ENCODE measurements around the gene UNC93B1. TPM values are rescaled to one million over a fixed set of nuclear protein-coding genes. Genes with fewer than 3 reads are reported as not detected.
A peak's percentile ranks its signal among the peaks of the same experiment; 100 is the strongest.
"Not testable (repeated sequence)": the region's sequence is repeated elsewhere in the genome, so short reads cannot be mapped to it uniquely, and the experiment has no call there.

Gene UNC93B1
- total and polyA plus RNA-seq, 7 experiments from 2014 or later = 4.3 to 76.3 (median 12.7) TPM

GRCh38 chr11:67955461-67956007 is 48.4 kb downstream of the UNC93B1 start:
- peak overlapping the region; percentile 58 for H3K27ac ChIP-seq (ENCODE audit: low read depth, low read length)
- DNase-seq (peak; percentile 44 to 92 (median 80)), ATAC-seq (peak; percentile 92)
- H3K27me3 ChIP-seq (ENCODE audit: control insufficient read depth in 2 of 2, insufficient read depth in 2 of 2, low read length in 2 of 2); H3K36me3 ChIP-seq (ENCODE audit: control insufficient read depth in 2 of 3, insufficient read depth in 3 of 3, low read length in 3 of 3); H3K9me3 Mint-ChIP-seq; POLR2A ChIA-PET; H3K4me1 Mint-ChIP-seq; H3K4me1 ChIP-seq (ENCODE audit: control insufficient read depth in 2 of 2, insufficient read depth in 2 of 2, low read length in 2 of 2); H3K9me3 ChIP-seq (ENCODE audit: control insufficient read depth in 2 of 3, low read length in 3 of 3); H3K36me3 Mint-ChIP-seq: not testable (repeated sequence)
- CTCF ChIA-PET = interaction anchor here (0.8 to 1.1 kb wide), 3 partner anchors 48 to 342 kb away, joined by 5 to 7 read pairs (median 5); partner anchors contain the start of gene UNC93B1
- H3K27me3 Mint-ChIP-seq = peaks cover 7 to 60% (median 15%) of the 10 kb centered on the region in 5 donors
- peak overlapping the region; percentile 51 for H3K4me3 ChIP-seq (ENCODE audit: low read length)
- H3K4me3 Mint-ChIP-seq = peak overlapping the region; percentile 86 to 93 (median 88)
- H3K27ac Mint-ChIP-seq = peak overlapping the region in 7 of 9 donors; percentile 14 to 79 (median 60)
- intact Hi-C loops (cut with micrococcal nuclease) = loop anchor here (1.0 to 10.0 kb wide), 4 partner anchors 82 to 108 kb away; no protein-coding TSS in a partner anchor

DNA sequence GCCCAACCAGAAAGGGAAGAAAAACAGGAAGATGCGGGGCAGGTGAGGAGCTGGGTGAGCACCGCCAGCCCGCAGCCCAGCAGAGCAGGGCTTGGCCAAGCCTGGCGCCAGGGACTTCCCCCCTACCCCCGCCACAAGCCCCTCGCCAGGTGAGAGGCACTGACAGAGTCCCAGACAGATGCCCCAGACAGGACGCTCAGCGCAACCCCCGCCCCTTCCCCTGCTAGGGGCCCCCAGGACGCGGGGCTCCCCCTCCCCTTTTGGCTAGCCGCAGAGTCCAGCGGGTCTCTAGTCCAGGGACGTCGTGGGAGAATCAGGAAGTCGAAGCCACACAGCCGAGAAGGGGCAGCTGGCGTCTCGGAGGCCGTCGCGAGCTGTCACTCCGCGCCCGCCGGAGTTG is 48.9 kb downstream of the UNC93B1 start:
- DNase-seq; POLR2A ChIA-PET; H3K9me3 Mint-ChIP-seq; H3K9me3 ChIP-seq (ENCODE audit: control insufficient read depth in 2 of 3, low read length in 3 of 3); H3K4me1 ChIP-seq (ENCODE audit: control insufficient read depth in 2 of 2, insufficient read depth in 2 of 2, low read length in 2 of 2); H3K27me3 ChIP-seq (ENCODE audit: control insufficient read depth in 2 of 2, insufficient read depth in 2 of 2, low read length in 2 of 2); ATAC-seq; H3K36me3 ChIP-seq (ENCODE audit: control insufficient read depth in 2 of 3, insufficient read depth in 3 of 3, low read length in 3 of 3); H3K4me1 Mint-ChIP-seq; H3K36me3 Mint-ChIP-seq; H3K27ac ChIP-seq (ENCODE audit: low read depth, low read length): not testable (repeated sequence)
- CTCF ChIA-PET = interaction anchor here (0.6 to 1.1 kb wide), 3 partner anchors 48 to 164 kb away, joined by 3 to 7 read pairs (median 5); partner anchors contain the start of gene UNC93B1
- intact Hi-C loops (cut with micrococcal nuclease) = loop anchor here (1.0 to 10.0 kb wide), 4 partner anchors 82 to 108 kb away; no protein-coding TSS in a partner anchor
- Mint-ChIP-seq H3K4me3 (peak overlapping the region; percentile 60 to 93 (median 87)), H3K27me3 (peaks cover 7 to 57% (median 15%) of the 10 kb centered on the region in 5 donors), H3K27ac (peak overlapping the region in 6 of 9 donors; percentile 14 to 73 (median 53))
- H3K4me3 ChIP-seq (ENCODE audit: low read length) = peak overlapping the region; percentile 24

DNA sequence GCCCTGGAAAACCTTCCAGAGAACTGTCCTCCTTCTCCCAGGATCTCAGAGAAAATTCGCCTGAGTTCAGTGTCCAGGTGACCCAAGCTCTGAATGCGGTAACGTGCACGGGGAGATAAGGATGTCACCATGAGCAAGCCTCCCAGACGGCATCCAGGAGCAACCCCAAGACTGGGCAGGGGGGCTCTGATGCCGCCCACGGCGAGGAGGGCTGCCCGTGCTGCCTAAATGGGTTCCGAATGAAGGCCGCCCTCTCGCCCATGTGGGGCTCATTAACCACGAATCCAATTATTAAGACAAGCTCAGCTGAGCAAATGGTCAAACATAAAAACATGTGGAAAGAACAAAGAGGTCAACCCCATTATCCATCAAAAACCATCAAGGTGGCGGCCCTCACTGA is 49.6 kb downstream of the UNC93B1 start:
- H3K27me3 ChIP-seq (ENCODE audit: control insufficient read depth in 2 of 2, insufficient read depth in 2 of 2, low read length in 2 of 2); H3K4me1 ChIP-seq (ENCODE audit: control insufficient read depth in 2 of 2, insufficient read depth in 2 of 2, low read length in 2 of 2); CTCF ChIA-PET; POLR2A ChIA-PET; H3K27ac ChIP-seq (ENCODE audit: low read depth, low read length); H3K36me3 ChIP-seq (ENCODE audit: control insufficient read depth in 2 of 3, insufficient read depth in 3 of 3, low read length in 3 of 3); H3K9me3 ChIP-seq (ENCODE audit: control insufficient read depth in 2 of 3, low read length in 3 of 3); H3K4me3 ChIP-seq (ENCODE audit: low read length); H3K4me1 Mint-ChIP-seq; H3K9me3 Mint-ChIP-seq; ATAC-seq; DNase-seq; H3K36me3 Mint-ChIP-seq: not testable (repeated sequence)
- Mint-ChIP-seq H3K27me3 (peaks cover 4 to 50% (median 15%) of the 10 kb centered on the region in 5 donors), H3K4me3 (peak overlapping the region; percentile 60 to 93 (median 87)), H3K27ac (peak overlapping the region in 3 of 9 donors; percentile 14 to 62 (median 44))
- intact Hi-C loops (cut with micrococcal nuclease) = loop anchor here (2.0 to 10.0 kb wide), 2 partner anchors 93 to 99 kb away; no protein-coding TSS in a partner anchor

- H3K9me3 Mint-ChIP-seq; H3K4me1 Mint-ChIP-seq; H3K36me3 ChIP-seq (ENCODE audit: control insufficient read depth in 2 of 3, insufficient read depth in 3 of 3, low read length in 3 of 3); H3K9me3 ChIP-seq (ENCODE audit: control insufficient read depth in 2 of 3, low read length in 3 of 3); H3K27ac ChIP-seq (ENCODE audit: low read depth, low read length); POLR2A ChIA-PET; H3K27me3 ChIP-seq (ENCODE audit: control insufficient read depth in 2 of 2, insufficient read depth in 2 of 2, low read length in 2 of 2); H3K36me3 Mint-ChIP-seq; ATAC-seq; H3K4me1 ChIP-seq (ENCODE audit: control insufficient read depth in 2 of 2, insufficient read depth in 2 of 2, low read length in 2 of 2); H3K4me3 ChIP-seq (ENCODE audit: low read length); H3K27ac Mint-ChIP-seq; CTCF ChIA-PET; DNase-seq; H3K4me3 Mint-ChIP-seq: not testable (repeated sequence)
- H3K27me3 Mint-ChIP-seq = peaks cover 0 to 25% (median 0%) of the 10 kb centered on the region in 5 donors
- intact Hi-C loops (cut with micrococcal nuclease) = loop anchor here in 1 of 2 donors (10.0 kb wide), 1 partner anchor 96 kb away; no protein-coding TSS in a partner anchor
Measured at GRCh38 chr11:67950705-67951104, 53.2 kb downstream of the UNC93B1 start.

DNA sequence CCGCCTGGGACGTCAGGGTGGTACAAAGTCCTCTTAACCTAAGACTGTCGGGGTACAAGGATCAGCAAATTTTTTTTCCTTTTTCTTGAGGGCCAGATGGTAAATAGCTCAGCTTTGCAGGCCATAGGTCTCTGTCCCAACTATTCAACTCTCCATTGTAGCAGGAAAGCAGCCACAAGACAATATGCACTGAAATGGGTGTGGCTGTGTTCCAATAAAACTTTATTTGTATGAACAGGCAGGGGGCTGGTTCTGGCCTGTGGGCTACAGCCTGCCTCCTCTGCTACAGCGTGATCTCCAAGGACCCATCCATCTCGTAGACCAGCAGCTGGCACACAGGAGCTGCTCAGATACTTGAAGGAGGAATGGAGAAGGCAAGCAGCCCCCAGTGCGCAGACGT is 56.1 kb downstream of the UNC93B1 start:
- H3K27me3 Mint-ChIP-seq; H3K36me3 ChIP-seq (ENCODE audit: control insufficient read depth in 2 of 3, insufficient read depth in 3 of 3, low read length in 3 of 3); H3K4me3 ChIP-seq (ENCODE audit: low read length); POLR2A ChIA-PET; intact Hi-C loops (cut with micrococcal nuclease); H3K27ac ChIP-seq (ENCODE audit: low read depth, low read length); CTCF ChIA-PET; H3K4me1 ChIP-seq (ENCODE audit: control insufficient read depth in 2 of 2, insufficient read depth in 2 of 2, low read length in 2 of 2); DNase-seq; H3K36me3 Mint-ChIP-seq; H3K9me3 ChIP-seq (ENCODE audit: control insufficient read depth in 2 of 3, low read length in 3 of 3); H3K4me1 Mint-ChIP-seq; ATAC-seq; H3K9me3 Mint-ChIP-seq; H3K27ac Mint-ChIP-seq; H3K27me3 ChIP-seq (ENCODE audit: control insufficient read depth in 2 of 2, insufficient read depth in 2 of 2, low read length in 2 of 2); H3K4me3 Mint-ChIP-seq: not testable (repeated sequence)

DNA sequence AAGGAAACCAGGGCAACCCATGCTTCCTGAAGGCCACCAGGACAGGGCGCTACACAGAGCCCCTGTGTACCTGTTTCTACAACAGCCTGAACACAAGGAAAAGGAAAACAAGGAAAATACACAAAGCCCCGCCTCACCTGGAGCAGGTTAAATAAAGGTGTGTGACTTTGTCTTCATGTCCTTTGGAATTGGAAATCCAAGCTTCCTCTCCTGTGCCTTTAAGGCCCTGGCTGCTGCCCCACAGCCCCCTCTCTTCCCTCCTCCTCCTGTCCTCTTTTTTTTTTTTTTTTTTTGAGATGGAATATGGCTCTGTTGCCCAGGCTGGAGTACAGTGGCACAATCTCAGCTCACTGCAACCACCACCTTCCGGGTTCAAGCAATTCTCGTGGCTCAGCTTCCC is 57.5 kb downstream of the UNC93B1 start:
- H3K27me3 Mint-ChIP-seq; ATAC-seq; H3K4me1 ChIP-seq (ENCODE audit: control insufficient read depth in 2 of 2, insufficient read depth in 2 of 2, low read length in 2 of 2); H3K27ac Mint-ChIP-seq; H3K36me3 Mint-ChIP-seq; H3K36me3 ChIP-seq (ENCODE audit: control insufficient read depth in 2 of 3, insufficient read depth in 3 of 3, low read length in 3 of 3); H3K9me3 ChIP-seq (ENCODE audit: control insufficient read depth in 2 of 3, low read length in 3 of 3); POLR2A ChIA-PET; H3K4me3 ChIP-seq (ENCODE audit: low read length); H3K4me3 Mint-ChIP-seq; CTCF ChIA-PET; H3K27ac ChIP-seq (ENCODE audit: low read depth, low read length); DNase-seq; H3K4me1 Mint-ChIP-seq; H3K27me3 ChIP-seq (ENCODE audit: control insufficient read depth in 2 of 2, insufficient read depth in 2 of 2, low read length in 2 of 2); intact Hi-C loops (cut with micrococcal nuclease); H3K9me3 Mint-ChIP-seq: not testable (repeated sequence)

- H3K9me3 Mint-ChIP-seq; H3K36me3 Mint-ChIP-seq; H3K4me3 ChIP-seq (ENCODE audit: low read length); H3K4me1 ChIP-seq (ENCODE audit: control insufficient read depth in 2 of 2, insufficient read depth in 2 of 2, low read length in 2 of 2); POLR2A ChIA-PET; H3K27me3 Mint-ChIP-seq; H3K27ac Mint-ChIP-seq; H3K9me3 ChIP-seq (ENCODE audit: control insufficient read depth in 2 of 3, low read length in 3 of 3); H3K4me1 Mint-ChIP-seq; H3K27me3 ChIP-seq (ENCODE audit: control insufficient read depth in 2 of 2, insufficient read depth in 2 of 2, low read length in 2 of 2); H3K4me3 Mint-ChIP-seq; H3K27ac ChIP-seq (ENCODE audit: low read depth, low read length); intact Hi-C loops (cut with micrococcal nuclease); H3K36me3 ChIP-seq (ENCODE audit: control insufficient read depth in 2 of 3, insufficient read depth in 3 of 3, low read length in 3 of 3); DNase-seq; ATAC-seq: not testable (repeated sequence)
- CTCF ChIA-PET = interaction anchor here (0.7 kb wide), 1 partner anchor 116 kb away, joined by 3 read pairs; no protein-coding TSS in a partner anchor
Measured at GRCh38 chr11:67943406-67943805, 60.5 kb downstream of the UNC93B1 start.
